A673 (cell line): ENCODE measurements around the gene COQ3. TPM values are rescaled to one million over a fixed set of nuclear protein-coding genes. Genes with fewer than 3 reads are reported as not detected.

Experiments
- BruUV-seq: library from RNA; stranded (reverse); fragments of 400-500 nt; replicated peaks from 2 replicates; lab custom pipeline; 2021; lab: Mats Ljungman, UMichigan
- CTCF ChIA-PET: fragments of 300-600 bp; sonication (Branson Sonifier 250); formaldehyde crosslinking; loops from one replicate; lab custom pipeline; 2022; ENCODE audit warnings: antibody characterized with exemption; lab: Charles Lee
- POLR2A ChIA-PET: fragments of 300-600 bp; sonication (Branson Sonifier 250); formaldehyde crosslinking; loops from one replicate; lab custom pipeline; 2022; ENCODE audit warnings: antibody characterized with exemption; ENCODE audit not compliant: low non-redundant PET; lab: Charles Lee
- DNase-seq: peaks from one replicate; pipeline ENCODE4 v3.0.0-alpha.2; 2015; ENCODE audit warnings: low spot score
- H3K27ac ChIP-seq: fragments of 200-600 bp; sonication (generic); 2 replicates; pipeline ENCODE4 v1.5.1; 2016; ENCODE audit warnings: mixed run types, low read depth, mild to moderate bottlenecking, mixed read lengths, antibody characterized with exemption, low read length; ENCODE audit not compliant: poor library complexity, severe bottlenecking
- H3K27me3 ChIP-seq: fragments of 200-600 bp; sonication (generic); replicated peaks from 2 replicates; pipeline ENCODE4 v1.6.1; 2017; ENCODE audit warnings: mixed run types, low read depth, mild to moderate bottlenecking, mixed read lengths, antibody characterized with exemption, low read length; ENCODE audit not compliant: insufficient read depth, poor library complexity
- H3K36me3 ChIP-seq: fragments of 200-600 bp; sonication (generic); 2 replicates; pipeline ENCODE4 v1.6.1; 2016; ENCODE audit warnings: mixed run types, mild to moderate bottlenecking, mixed read lengths, antibody characterized with exemption, low read length; ENCODE audit not compliant: insufficient read depth, poor library complexity, severe bottlenecking
- H3K4me1 ChIP-seq: fragments of 200-600 bp; sonication (generic); 2 replicates; pipeline ENCODE4 v1.6.1; 2017; ENCODE audit warnings: mixed run types, mild to moderate bottlenecking, mixed read lengths, antibody characterized with exemption, low read length; ENCODE audit not compliant: insufficient read depth, poor library complexity, severe bottlenecking
- H3K4me3 ChIP-seq: fragments of 200-600 bp; sonication (generic); 2 replicates; pipeline ENCODE4 v1.5.1; 2016; ENCODE audit warnings: low read depth, mixed run types, mild to moderate bottlenecking, mixed read lengths, low read length; ENCODE audit not compliant: poor library complexity, severe bottlenecking
- H3K9me3 ChIP-seq: fragments of 200-600 bp; sonication (generic); 2 replicates; pipeline ENCODE4 v1.6.1; 2016; ENCODE audit warnings: mixed run types, low read depth, mild to moderate bottlenecking, mixed read lengths, antibody characterized with exemption, low read length; ENCODE audit not compliant: poor library complexity, severe bottlenecking
- CTCF ChIP-seq: fragments of 300-800, 200-600 bp; sonication (generic); conservative IDR thresholded peaks from 2 replicates; pipeline ENCODE4 v1.5.1; 2017; ENCODE audit warnings: low read depth, mild to moderate bottlenecking, antibody characterized with exemption, low read length, moderate library complexity, mixed read lengths
- EZH2 ChIP-seq: fragments of 200-600 bp; sonication (generic); IDR thresholded peaks from 2 replicates; pipeline ENCODE4 v1.6.1; 2017; ENCODE audit warnings: borderline replicate concordance, low read depth, mild to moderate bottlenecking, mixed read lengths, antibody characterized with exemption, low read length; ENCODE audit not compliant: poor library complexity, severe bottlenecking
- intact Hi-C: fragments of 100-400 bp; cut with micrococcal nuclease; formaldehyde crosslinking; loops from one replicate; pipeline ENCODE4 v1.10.0; 2022; ENCODE audit not compliant: unreplicated experiment
- total RNA-seq: library from RNA; stranded (reverse); gene quantifications from 2 replicates; pipeline ENCODE4 v1.2.3, GENCODE V29; 2021

COQ3 gene
- total RNA-seq, 1 experiment from 2014 or later = 15.9 TPM

- Histone ChIP-seq H3K36me3 (no peaks in the 10 kb centered on the region), H3K27me3 (no peaks in the 10 kb centered on the region), H3K4me1 (no peaks in the 10 kb centered on the region), H3K27ac (no peak overlapping the region), H3K9me3 (no peaks in the 10 kb centered on the region), H3K4me3 (no peak overlapping the region)
- no peak for DNase-seq
- no TSS peak for BruUV-seq
- intact Hi-C loops = no loop called here
- CTCF ChIA-PET = interaction anchor here (0.6 kb wide), 1 partner anchor 1911 kb away, joined by 10 read pairs; no protein-coding TSS in a partner anchor
- no peak for TF ChIP-seq CTCF
- no peak for TF ChIP-seq EZH2
- POLR2A ChIA-PET = no interaction called here
These were observed 46.2 kb downstream of the COQ3 start for GRCh38 chr6:99347804-99348203.

GRCh38 chr6:99346595-99346994 lies 47.4 kb downstream of the COQ3 start:
- H3K27ac ChIP-seq = no peak overlapping the region
- TF ChIP-seq EZH2 = no peak
- TF ChIP-seq CTCF = no peak
- no peak for DNase-seq
- POLR2A ChIA-PET = no interaction called here
- H3K27me3 ChIP-seq = no peaks in the 10 kb centered on the region
- H3K9me3 ChIP-seq = no peaks in the 10 kb centered on the region
- CTCF ChIA-PET = no interaction called here
- no peaks in the 10 kb centered on the region for H3K36me3 ChIP-seq
- no TSS peak for BruUV-seq
- no peaks in the 10 kb centered on the region for H3K4me1 ChIP-seq
- intact Hi-C loops = no loop called here
- no peak overlapping the region for H3K4me3 ChIP-seq

DNA sequence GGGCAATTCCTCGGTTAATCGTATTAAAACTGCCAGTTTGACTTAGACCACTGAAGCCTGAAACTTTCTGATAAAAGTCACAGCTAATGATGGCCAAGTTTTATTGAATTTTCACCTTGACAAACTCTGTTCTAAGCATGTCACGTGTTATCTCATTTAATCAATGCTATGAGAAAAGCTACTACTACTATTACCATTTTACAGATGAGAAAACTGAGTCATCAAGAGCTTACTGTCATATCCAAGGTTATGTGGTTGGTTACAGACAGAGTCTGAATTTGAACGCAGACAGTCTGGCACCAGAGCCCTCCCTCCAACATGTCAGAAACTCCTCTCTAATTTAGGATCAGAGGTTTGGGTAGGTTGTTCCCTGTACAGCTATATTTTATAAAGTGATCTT lies 48.8 kb downstream of the COQ3 start:
- no peaks in the 10 kb centered on the region for H3K4me1 ChIP-seq
- POLR2A ChIA-PET = no interaction called here
- H3K36me3 ChIP-seq = no peaks in the 10 kb centered on the region
- H3K27ac ChIP-seq = no peak overlapping the region
- no peak overlapping the region for H3K4me3 ChIP-seq
- TF ChIP-seq EZH2 (no peak), CTCF (no peak)
- intact Hi-C loops = no loop called here
- CTCF ChIA-PET = interaction anchor here (1.0 kb wide), 1 partner anchor 10 kb away, joined by 6 read pairs; no protein-coding TSS in a partner anchor
- H3K27me3 ChIP-seq = no peaks in the 10 kb centered on the region
- no peak for DNase-seq
- H3K9me3 ChIP-seq = no peaks in the 10 kb centered on the region
- BruUV-seq = no TSS peak
